GM19099 (cell line): ENCODE results near the gene ZBED4.

Experiments used
- POLR2A ChIP-seq: IDR thresholded peaks from 3 replicates; pipeline ENCODE4 v1.6.1; 2011; ENCODE audit warnings: low read depth; ENCODE audit not compliant: insufficient read length; ENCODE audit errors: extremely low read depth

Gene ZBED4

GRCh38 chr22:49861642-49862495 is 8.2 kb downstream of the ZBED4 start:
- TF ChIP-seq POLR2A = no peak

DNA sequence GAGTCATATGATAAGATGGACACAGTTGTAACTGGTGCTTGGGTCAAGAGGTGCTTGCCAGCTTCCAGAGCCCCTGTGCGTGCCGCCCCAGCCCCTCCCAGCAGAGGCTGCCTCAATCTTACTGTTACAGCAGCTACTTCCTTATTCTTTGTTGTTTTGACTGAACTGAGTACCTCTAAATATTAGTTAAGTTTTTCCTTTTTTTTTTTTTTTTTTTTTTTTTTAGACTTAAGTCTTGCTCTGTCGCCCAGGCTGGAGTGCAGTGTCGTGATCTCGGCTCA is 8.8 kb downstream of the ZBED4 start:
- no peak for TF ChIP-seq POLR2A

GRCh38 chr22:49863931-49864330 is 10.3 kb downstream of the ZBED4 start:
- no peak for TF ChIP-seq POLR2A

- no peak for TF ChIP-seq POLR2A
Measured at GRCh38 chr22:49865156-49865555, 11.5 kb downstream of the ZBED4 start.

DNA sequence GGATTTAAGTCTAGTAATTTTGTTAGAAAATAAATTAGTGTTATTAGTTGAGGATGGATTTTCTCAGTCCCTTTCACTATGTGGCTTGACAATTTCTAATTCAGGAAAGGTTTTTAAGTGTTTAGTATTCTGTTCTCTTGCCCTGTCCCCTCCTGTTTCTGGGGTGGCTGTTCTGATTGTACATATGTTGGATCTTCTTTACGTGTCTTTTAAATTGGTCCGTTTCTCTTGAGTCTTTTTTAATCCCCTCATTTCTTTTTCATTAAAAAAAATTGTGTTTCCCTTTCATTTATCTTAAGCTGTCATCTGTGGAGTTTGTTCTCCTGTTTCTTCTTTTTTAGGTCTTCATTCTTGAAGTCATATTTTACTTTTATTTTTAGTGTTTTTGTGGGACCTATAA is 12.5 kb downstream of the ZBED4 start:
- TF ChIP-seq POLR2A = no peak

GRCh38 chr22:49866646-49867045 is 13.0 kb downstream of the ZBED4 start:
- no peak for TF ChIP-seq POLR2A

DNA sequence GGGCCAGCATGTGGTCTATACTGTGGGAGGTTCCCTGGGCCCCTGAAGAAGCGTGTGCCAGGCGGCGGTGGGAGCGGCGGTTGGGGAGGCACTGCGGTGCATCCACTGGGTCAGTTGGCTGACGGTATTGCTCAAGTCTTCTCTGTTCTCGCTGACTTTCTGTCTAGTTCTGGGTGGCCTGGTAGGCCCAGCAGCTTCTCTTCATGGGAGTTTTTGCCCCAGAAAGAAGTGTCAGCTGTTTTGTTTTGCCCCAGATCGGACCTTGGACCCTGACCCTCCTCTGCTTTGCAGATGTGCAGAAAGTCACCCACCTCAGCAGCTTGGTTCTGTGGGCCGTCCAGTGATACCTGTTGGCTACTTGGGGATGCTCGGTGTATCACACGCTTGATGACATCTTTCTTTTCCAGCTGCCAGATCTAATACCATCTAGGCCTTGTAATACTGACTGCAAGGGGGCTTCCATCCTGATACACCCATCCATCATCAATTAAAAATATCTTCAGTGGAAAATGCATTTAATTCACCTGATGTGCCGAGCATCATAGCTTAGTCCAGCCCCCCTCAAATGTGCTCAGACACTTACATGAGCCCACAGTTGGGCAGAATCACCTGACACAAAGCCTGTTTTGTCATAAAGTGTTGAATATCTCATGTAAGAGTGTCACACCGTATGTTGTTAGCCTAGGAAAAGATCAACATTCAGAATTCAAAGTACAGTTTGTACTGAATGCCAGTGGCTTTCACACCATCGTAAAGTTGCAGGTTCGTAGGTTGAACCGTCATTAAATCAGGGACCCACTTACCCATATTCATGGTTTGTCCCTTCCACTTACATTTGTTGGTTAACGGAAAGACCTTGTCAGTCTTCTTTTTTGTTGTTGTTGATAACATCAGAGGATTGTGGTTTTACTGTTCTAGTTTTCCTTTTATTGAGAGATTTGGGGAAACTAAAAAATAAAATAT is 13.9 kb downstream of the ZBED4 start:
- no peak for TF ChIP-seq POLR2A

GRCh38 chr22:49869086-49869830 is 15.6 kb downstream of the ZBED4 start:
- TF ChIP-seq POLR2A = no peak

DNA sequence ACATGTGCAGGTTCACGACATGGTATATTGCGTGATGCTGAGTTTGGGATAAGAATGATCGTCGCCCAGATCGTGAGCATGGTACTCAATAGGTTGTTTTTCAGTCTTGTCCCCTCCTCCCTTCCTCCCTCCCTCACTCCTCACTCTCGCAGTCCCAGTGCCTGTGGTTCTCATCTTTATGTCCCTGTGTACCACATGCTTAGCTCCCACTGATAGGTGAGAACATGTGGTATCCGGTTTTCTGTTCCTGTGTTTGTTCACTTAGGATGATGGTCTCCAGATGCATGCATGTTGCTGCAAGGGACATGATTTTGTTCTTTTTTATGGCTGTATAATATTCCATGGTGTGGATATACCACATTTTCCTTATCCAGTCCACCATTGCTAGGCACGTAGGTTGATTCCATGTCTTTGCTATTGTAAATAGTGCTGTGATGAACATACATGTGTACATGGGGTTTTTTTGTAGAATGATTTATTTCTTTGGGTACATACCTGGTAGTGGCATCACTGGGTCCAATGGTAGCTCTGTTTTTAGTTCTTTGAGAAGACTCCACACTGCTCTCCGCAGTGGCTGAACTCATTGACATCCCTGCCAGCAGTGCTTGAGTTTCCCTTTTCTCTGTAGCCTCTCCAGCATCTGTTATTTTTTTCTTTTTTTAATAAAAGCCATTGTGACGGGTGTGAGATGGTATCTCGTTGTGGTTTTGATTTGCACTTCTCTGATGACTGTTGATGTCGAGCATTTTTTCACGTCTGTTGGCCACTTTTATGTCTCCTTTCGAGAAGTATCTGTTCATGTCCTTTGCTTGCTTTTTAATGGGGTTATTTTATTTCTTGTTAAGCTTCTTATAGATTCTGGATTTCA is 16.4 kb downstream of the ZBED4 start:
- no peak for TF ChIP-seq POLR2A

- no peak for TF ChIP-seq POLR2A
Measured at GRCh38 chr22:49871482-49871881, 17.8 kb downstream of the ZBED4 start.

DNA sequence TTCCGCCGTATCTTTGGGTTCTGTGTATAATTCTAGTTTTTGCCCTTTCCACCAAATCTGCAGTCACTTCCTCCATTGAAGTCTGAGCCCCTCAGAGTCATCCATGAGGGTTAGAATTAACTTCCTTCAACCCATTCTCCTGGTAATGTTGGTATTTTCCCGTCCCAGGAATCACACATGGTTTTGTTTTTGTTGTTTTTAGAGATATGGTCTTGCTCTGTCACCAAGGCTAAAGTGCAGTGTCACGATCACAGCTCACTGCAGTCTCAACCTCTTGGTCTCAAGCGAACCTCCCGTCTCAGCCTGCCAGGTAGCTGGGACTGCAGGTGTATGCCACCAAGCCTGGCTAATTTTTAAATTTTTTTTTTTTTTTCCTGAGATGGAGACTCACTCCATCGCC is 18.7 kb downstream of the ZBED4 start:
- TF ChIP-seq POLR2A = no peak

GRCh38 chr22:49873228-49873940 is 19.7 kb downstream of the ZBED4 start:
- no peak for TF ChIP-seq POLR2A

DNA sequence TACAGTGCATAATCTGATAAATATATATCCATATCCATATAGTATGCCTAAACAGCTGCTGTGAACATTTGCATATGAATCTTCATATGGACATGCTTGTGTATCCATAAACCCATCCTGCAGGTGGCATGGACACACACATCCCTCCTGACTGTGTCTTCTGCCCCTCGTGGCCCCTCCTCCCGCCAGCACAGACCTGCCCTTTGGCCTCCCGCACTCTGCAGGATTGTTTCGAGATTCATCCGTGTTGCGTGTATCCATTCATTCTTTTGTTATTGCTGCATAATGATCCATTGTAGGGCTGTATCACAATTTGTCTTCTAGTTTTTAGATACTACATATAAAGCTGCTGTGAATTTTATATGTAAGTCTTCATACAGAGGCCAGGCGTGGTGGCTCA is 24.0 kb downstream of the ZBED4 start:
- TF ChIP-seq POLR2A = no peak

DNA sequence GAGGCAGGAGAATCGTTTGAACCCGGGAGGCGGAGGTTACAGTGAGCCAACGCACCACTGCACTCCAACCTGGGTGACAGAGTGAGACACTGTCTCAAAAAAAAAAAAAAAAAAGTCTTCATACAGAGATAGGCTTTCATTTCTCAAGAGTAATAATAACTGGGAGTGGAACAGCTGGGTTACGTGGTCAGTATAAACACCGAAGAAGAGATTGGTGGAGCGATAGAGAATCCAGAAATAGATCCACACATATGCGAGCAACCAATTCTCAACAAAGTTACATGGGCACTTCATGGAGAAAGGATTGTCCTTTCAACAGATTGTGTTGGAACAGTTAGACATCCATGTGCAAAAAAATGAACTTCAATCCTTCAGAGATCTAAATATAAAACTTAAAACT is 24.6 kb downstream of the ZBED4 start:
- no peak for TF ChIP-seq POLR2A
